ENCODE measurements around the gene PDE3B. TPM values are rescaled to one million over a fixed set of nuclear protein-coding genes. Genes with fewer than 3 reads are reported as not detected.

Gene PDE3B
- total RNA-seq, 1 experiment from 2014 or later, result 4.8 TPM

DNA sequence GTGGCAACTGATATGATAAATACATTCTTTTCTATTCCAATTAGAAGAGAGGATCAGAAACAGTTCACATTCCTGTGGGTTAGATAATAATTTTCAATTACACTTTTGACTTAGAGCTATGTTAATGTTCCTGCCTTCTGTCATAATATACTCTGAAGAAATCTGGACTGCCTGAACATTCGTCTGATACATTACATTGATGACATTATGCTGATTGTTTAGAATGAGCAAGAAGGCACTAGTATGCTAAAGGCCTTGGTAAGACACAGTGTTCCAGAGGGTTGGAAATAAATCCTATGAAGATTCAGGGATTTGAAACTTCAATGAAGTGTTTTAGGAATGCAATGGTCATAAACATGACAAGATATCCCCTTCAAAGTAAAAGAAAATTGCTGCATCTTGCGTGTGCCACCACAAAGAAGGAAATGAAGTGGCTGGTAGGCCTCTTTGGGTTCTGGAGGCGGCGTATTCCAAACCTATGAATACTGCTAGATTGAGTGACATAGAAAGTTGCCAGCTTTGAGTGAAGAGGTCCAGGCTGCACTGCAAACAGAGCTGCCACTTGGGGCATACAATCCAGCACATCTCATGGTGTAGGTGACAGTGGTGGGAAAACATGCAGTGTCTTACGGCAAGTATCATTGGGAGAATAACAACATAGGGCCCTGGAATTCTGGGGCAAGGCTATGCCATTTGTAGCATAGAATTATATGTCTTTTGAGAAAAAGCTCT lies 21.2 kb upstream of the PDE3B start:
- H3K4me3 ChIP-seq (ENCODE audit: low read depth, low read length, poor library complexity, severe bottlenecking), result no peak overlapping the region
- intact Hi-C loops (cut with micrococcal nuclease; ENCODE audit: unreplicated experiment), result no loop called here
- H3K4me1 ChIP-seq (ENCODE audit: insufficient read depth, low read length, poor library complexity, severe bottlenecking), result no peaks in the 10 kb centered on the region
- TF ChIP-seq EZH2 (IDR thresholded peaks at IDR 0.05; ENCODE audit: borderline replicate concordance, low read depth, low read length, poor library complexity, severe bottlenecking), result no peak
- TF ChIP-seq, protein P1, sequence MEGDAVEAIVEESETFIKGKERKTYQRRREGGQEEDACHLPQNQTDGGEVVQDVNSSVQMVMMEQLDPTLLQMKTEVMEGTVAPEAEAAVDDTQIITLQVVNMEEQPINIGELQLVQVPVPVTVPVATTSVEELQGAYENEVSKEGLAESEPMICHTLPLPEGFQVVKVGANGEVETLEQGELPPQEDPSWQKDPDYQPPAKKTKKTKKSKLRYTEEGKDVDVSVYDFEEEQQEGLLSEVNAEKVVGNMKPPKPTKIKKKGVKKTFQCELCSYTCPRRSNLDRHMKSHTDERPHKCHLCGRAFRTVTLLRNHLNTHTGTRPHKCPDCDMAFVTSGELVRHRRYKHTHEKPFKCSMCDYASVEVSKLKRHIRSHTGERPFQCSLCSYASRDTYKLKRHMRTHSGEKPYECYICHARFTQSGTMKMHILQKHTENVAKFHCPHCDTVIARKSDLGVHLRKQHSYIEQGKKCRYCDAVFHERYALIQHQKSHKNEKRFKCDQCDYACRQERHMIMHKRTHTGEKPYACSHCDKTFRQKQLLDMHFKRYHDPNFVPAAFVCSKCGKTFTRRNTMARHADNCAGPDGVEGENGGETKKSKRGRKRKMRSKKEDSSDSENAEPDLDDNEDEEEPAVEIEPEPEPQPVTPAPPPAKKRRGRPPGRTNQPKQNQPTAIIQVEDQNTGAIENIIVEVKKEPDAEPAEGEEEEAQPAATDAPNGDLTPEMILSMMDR (conservative IDR thresholded peaks at IDR 0.05; ENCODE audit: low read depth, low read length), result no peak
- H3K9me3 ChIP-seq (ENCODE audit: low read depth, low read length, poor library complexity, severe bottlenecking), result no peaks in the 10 kb centered on the region
- DNase-seq (ENCODE audit: low spot score), result no peak
- ChIA-PET CTCF (interaction anchor here (1.1 kb wide), 1 partner anchor 285 kb away, joined by 13 read pairs; no protein-coding TSS in a partner anchor), POLR2A (ENCODE audit: low non-redundant PET) (no interaction called here)
- H3K27ac ChIP-seq (ENCODE audit: low read depth, low read length, poor library complexity, severe bottlenecking), result no peak overlapping the region
- no TSS peak for BruUV-seq (replicated peaks)
- no peaks in the 10 kb centered on the region for H3K27me3 ChIP-seq (replicated peaks; ENCODE audit: insufficient read depth, low read depth, low read length, poor library complexity)
- no peaks in the 10 kb centered on the region for H3K36me3 ChIP-seq (ENCODE audit: insufficient read depth, low read length, poor library complexity, severe bottlenecking)

DNA sequence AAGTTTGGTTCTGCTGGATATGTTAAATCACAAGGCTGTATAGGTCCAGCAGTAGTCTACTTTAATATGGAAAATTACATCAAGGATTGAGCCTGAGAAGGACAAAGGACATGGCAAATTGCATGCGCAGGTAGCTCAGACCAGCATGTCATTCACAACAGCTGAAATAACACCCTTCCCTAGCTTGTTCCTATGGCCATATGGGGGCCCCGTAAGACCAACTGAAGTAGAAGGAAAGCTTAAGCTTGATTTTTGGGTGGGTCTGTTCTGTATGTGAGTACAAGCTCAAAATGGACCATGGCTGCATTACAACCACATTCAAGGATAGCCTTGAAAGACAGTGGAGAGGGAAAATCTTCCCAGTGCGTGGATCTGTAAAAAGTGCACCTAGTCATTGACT lies 20.6 kb upstream of the PDE3B start:
- H3K4me3 ChIP-seq (ENCODE audit: low read depth, low read length, poor library complexity, severe bottlenecking), result no peak overlapping the region
- BruUV-seq (replicated peaks), result no TSS peak
- no peaks in the 10 kb centered on the region for H3K36me3 ChIP-seq (ENCODE audit: insufficient read depth, low read length, poor library complexity, severe bottlenecking)
- no peaks in the 10 kb centered on the region for H3K4me1 ChIP-seq (ENCODE audit: insufficient read depth, low read length, poor library complexity, severe bottlenecking)
- no peaks in the 10 kb centered on the region for H3K9me3 ChIP-seq (ENCODE audit: low read depth, low read length, poor library complexity, severe bottlenecking)
- ChIA-PET CTCF (interaction anchor here (1.1 kb wide), 1 partner anchor 285 kb away, joined by 13 read pairs; no protein-coding TSS in a partner anchor), POLR2A (ENCODE audit: low non-redundant PET) (no interaction called here)
- TF ChIP-seq EZH2 (IDR thresholded peaks at IDR 0.05; ENCODE audit: borderline replicate concordance, low read depth, low read length, poor library complexity, severe bottlenecking), result no peak
- TF ChIP-seq, protein P1 (conservative IDR thresholded peaks at IDR 0.05; ENCODE audit: low read depth, low read length), result no peak
- intact Hi-C loops (cut with micrococcal nuclease; ENCODE audit: unreplicated experiment), result no loop called here
- peak; percentile 1 for DNase-seq (ENCODE audit: low spot score)
- H3K27ac ChIP-seq (ENCODE audit: low read depth, low read length, poor library complexity, severe bottlenecking), result no peak overlapping the region
- no peaks in the 10 kb centered on the region for H3K27me3 ChIP-seq (replicated peaks; ENCODE audit: insufficient read depth, low read depth, low read length, poor library complexity)

DNA sequence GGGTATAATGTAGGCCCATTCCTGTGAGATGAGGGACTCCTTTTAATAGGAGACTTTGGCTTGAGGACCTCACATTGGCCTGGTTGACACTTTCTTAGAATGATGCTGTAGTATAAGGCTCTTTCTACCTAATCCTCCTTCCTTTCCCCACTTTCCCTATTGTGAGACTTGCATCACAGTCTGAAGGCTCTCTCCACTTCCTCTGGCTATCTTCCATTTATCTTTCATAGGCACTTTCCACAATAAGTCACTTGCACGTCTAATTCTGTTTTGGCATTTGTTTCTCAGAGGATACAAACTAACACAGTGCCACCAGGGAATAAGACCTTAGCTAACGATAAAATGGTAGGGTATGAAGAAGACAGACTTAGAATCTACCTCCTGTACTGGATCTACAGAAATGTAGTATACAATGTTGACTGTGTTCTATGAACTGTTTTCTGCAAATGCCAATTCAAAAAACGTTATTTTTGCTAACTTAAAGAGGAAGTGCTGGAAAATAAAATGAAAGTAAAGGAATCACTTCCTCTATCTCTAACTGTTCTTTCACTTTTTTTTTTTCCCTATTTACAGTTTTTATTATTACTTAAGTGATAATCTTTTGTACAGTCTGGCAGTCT lies 17.9 kb upstream of the PDE3B start:
- Histone ChIP-seq H3K36me3 (ENCODE audit: insufficient read depth, low read length, poor library complexity, severe bottlenecking) (no peaks in the 10 kb centered on the region), H3K27ac (ENCODE audit: low read depth, low read length, poor library complexity, severe bottlenecking) (no peak overlapping the region), H3K27me3 (replicated peaks; ENCODE audit: insufficient read depth, low read depth, low read length, poor library complexity) (no peaks in the 10 kb centered on the region), H3K9me3 (ENCODE audit: low read depth, low read length, poor library complexity, severe bottlenecking) (no peaks in the 10 kb centered on the region), H3K4me3 (ENCODE audit: low read depth, low read length, poor library complexity, severe bottlenecking) (no peak overlapping the region), H3K4me1 (ENCODE audit: insufficient read depth, low read length, poor library complexity, severe bottlenecking) (no peaks in the 10 kb centered on the region)
- DNase-seq (ENCODE audit: low spot score), result no peak
- no peak for TF ChIP-seq EZH2 (IDR thresholded peaks at IDR 0.05; ENCODE audit: borderline replicate concordance, low read depth, low read length, poor library complexity, severe bottlenecking)
- TF ChIP-seq, protein P1 (conservative IDR thresholded peaks at IDR 0.05; ENCODE audit: low read depth, low read length), result no peak
- BruUV-seq (replicated peaks), result no TSS peak
- ChIA-PET POLR2A (ENCODE audit: low non-redundant PET) (no interaction called here), CTCF (no interaction called here)
- intact Hi-C loops (cut with micrococcal nuclease; ENCODE audit: unreplicated experiment), result no loop called here
